Stomach (tissue), 4 donors: Measurements from ENCODE around the gene GALNT2.

Experiments
- EP300 ChIP-seq: sonication (generic); formaldehyde crosslinking; IDR thresholded peaks from one replicate; pipeline ENCODE4 v1.6.1; 2017; ENCODE audit warnings: antibody characterized with exemption
- POLR2A ChIP-seq, 4 donors: fragments of 450-650 bp; IDR thresholded peaks; one replicate each; pipeline ENCODE4 v1.6.1; 2016; ENCODE audit warnings: antibody characterized with exemption in 4 of 4, control low read depth in 2 of 4, mild to moderate bottlenecking in 1 of 4, moderate library complexity in 1 of 4
- POLR2AphosphoS5 ChIP-seq, 3 donors: sonication (generic); formaldehyde crosslinking; IDR thresholded peaks; one replicate each; pipeline ENCODE4 v1.6.1; 2016; ENCODE audit warnings: antibody characterized with exemption in 3 of 3
- TF ChIP-seq, protein P1 (sequence below), 7 experiments: fragments of 450-650 bp in 4 of 7; fragments of 200-600 bp in 3 of 7; sonication (generic) in 3 of 7; IDR thresholded peaks; one replicate each; pipeline ENCODE4 v1.5.1; 2016 to 2019; ENCODE audit warnings: antibody characterized with exemption in 7 of 7, control low read depth in 2 of 7, mild to moderate bottlenecking in 1 of 7

DNA sequence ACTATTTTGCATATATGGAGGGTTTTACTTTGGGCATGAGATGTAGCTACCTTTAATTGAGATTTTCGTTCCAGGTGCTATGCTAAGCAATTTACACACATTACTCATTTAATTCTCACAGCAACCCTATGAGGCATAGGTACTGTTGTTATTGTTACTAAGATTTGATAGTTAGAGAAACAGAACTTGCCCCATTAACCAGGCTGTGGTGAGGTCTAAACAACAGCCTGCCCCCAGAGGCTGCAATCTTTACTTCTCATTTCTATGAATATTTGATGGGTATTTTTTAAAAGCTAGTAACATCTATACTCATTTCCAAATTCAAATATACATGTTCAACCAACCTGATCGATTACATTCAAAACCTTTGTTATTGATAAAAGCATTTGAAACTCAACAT is 155.6 kb downstream of the GALNT2 start:
- no peak for TF ChIP-seq POLR2A (IDR thresholded peaks at IDR 0.05)
- no peak for TF ChIP-seq EP300
- TF ChIP-seq, protein P1, sequence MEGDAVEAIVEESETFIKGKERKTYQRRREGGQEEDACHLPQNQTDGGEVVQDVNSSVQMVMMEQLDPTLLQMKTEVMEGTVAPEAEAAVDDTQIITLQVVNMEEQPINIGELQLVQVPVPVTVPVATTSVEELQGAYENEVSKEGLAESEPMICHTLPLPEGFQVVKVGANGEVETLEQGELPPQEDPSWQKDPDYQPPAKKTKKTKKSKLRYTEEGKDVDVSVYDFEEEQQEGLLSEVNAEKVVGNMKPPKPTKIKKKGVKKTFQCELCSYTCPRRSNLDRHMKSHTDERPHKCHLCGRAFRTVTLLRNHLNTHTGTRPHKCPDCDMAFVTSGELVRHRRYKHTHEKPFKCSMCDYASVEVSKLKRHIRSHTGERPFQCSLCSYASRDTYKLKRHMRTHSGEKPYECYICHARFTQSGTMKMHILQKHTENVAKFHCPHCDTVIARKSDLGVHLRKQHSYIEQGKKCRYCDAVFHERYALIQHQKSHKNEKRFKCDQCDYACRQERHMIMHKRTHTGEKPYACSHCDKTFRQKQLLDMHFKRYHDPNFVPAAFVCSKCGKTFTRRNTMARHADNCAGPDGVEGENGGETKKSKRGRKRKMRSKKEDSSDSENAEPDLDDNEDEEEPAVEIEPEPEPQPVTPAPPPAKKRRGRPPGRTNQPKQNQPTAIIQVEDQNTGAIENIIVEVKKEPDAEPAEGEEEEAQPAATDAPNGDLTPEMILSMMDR (IDR thresholded peaks at IDR 0.05) = no peak
- TF ChIP-seq POLR2AphosphoS5 (IDR thresholded peaks at IDR 0.05) = no peak
